Stimulated activated CD4-positive, alpha-beta T cell treated with anti-CD3 and anti-CD28 coated beads, Interleukin-2, amount 100 ng/mL, for 4 hours (primary cell): ENCODE results near the gene ZNHIT2.
A peak's percentile ranks its signal among the peaks of the same experiment; 100 is the strongest.

Experiments
- DNase-seq: peaks from one replicate; pipeline ENCODE4 v3.0.0-alpha.2; 2020; ENCODE audit warnings: low read depth

ZNHIT2 gene

GRCh38 chr11:65103476-65103875 is 14.0 kb downstream of the ZNHIT2 start:
- DNase-seq = no peak

DNA sequence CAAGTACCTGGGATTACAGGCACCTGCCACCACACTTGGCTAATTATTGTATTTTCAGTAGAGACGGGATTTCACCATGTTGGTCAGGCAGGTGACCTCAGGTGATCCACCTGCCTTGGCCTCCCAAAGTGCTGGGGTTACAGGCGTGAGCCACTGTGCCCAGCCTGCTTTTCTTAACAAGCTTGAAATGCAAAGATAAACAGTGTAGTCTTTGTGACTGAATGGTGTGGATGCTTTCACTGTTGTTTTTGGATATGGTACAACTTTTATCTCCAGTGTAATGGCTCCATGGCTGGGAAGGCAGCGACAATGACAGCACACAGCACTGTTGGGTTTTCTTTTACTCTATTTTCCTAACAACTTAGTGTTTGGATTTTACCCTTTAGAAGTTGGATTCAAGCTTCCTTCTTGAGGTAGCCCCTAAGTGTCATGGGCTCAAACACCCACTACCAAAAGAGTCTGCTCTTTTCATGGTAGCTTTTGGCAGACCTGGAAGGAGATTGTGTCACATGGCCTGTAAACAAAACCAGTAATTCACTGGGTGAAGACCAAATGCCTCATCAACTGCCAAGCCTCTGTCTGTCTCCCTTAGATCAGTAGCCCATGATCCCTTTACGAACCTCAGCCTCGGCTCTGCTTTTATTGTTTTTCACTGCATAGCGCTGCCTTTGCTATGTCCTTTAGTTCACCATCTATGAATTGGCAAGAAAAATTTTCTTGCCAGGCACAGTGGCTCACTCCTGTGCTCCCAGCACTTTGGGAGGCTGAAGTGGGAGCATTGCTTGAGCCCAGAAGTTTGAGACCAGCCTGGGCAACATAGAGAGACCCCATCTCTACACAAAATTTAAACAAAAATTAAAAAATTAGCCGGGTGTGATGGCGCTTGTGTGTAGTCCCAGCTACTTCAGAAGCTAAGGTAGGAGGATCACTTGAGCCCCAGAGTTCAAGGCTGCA is 15.1 kb downstream of the ZNHIT2 start:
- no peak for DNase-seq

DNA sequence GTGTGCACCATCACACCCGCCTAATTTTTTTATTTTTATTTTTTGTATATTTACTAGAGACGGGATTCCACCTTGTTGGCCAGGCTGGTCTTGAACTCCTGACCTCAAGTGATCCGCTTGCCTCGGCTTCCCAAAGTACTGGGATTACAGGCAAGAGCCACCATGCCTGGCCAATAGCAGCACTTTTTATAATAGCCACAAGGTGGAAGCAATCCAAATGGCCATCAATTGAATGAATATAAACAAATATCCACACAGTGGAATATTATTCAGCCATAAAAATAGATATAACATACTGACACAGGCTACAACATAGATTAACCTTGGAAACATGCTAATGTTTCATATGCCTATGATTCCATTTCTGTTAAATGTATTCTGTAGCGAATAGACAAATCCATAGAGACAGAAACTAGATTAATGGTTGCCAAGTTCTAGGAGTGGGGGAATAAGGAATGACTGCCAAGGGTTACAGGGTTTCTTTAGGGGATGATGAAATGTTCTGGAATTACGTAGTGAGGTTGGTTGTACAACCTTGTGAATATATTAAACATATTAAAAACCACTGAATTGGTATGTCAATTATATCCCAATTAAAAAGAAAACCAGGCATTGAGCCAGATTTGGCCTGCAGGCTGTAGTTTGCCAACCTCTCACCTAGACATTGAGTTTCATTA is 16.7 kb downstream of the ZNHIT2 start:
- DNase-seq = no peak

DNA sequence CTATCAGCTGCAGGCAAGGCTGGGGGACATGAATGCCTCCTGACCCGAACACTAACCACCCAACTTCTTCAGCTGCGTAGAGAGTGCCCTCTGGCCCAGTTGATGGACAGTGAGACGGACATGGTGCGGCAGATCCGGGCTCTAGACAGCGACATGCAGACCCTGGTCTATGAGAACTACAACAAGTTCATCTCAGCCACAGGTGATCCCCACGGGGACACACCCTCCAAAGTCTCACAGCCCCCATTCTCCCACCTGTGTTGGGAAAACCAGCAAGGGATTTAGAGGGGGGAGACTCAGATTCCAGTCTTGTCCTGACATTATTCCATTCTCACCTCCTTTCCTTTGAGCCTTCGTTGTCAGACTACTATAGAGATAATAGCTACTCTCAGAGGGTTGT is 20.6 kb downstream of the ZNHIT2 start:
- no peak for DNase-seq

GRCh38 chr11:65095974-65096806 is 21.3 kb downstream of the ZNHIT2 start, which contains the start of gene VPS51:
Gene VPS51 (plus strand): TSS chr11:65096214. CDS start chr11:65096251, 37 bp downstream.
- peak; percentile 78 for DNase-seq

- no peak for DNase-seq
These were observed 22.1 kb downstream of the ZNHIT2 start for GRCh38 chr11:65095427-65095826.

GRCh38 chr11:65090628-65091027 is 26.9 kb downstream of the ZNHIT2 start:
- DNase-seq = no peak

GRCh38 chr11:65089621-65090020 is 27.9 kb downstream of the ZNHIT2 start:
- DNase-seq = no peak

- DNase-seq = no peak
These were observed 29.7 kb downstream of the ZNHIT2 start for GRCh38 chr11:65087827-65088226.

DNA sequence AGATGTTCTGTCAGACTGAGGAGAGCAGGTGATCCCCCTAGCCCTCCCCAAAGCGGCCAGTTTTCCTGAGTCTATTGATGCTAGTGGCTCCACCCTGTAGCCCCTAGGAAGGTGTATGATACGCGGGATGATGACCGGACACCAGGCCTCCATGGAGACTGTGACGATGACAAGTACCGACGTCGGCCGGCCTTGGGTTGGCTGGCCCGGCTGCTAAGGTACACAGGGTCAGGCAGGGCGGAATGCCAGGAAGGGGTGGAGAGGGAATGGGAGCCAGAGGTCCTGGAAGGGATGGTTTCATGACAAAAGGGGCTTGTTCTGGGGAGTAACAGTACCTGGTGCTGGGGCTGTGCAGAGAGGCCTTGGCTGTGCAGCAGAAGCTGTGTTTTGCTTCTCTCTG is 30.3 kb downstream of the ZNHIT2 start:
- DNase-seq = no peak

- DNase-seq = no peak
These were observed 30.7 kb downstream of the ZNHIT2 start for GRCh38 chr11:65086809-65087208.

GRCh38 chr11:65085446-65085845 is 32.1 kb downstream of the ZNHIT2 start:
- no peak for DNase-seq

- DNase-seq = no peak
These were observed 32.7 kb downstream of the ZNHIT2 start for GRCh38 chr11:65084598-65085375.

- DNase-seq = peak; percentile 93
These were observed 33.5 kb downstream of the ZNHIT2 start, which contains the start of the genes CDCA5 and ZFPL1 for GRCh38 chr11:65083834-65084597. Gene CDCA5 (minus strand): TSS chr11:65084040. CDS start chr11:65083978, 62 bp downstream. Gene ZFPL1 (plus strand): TSS chr11:65084222. CDS start chr11:65084699, 477 bp downstream.

GRCh38 chr11:65083134-65083833 is 34.2 kb downstream of the ZNHIT2 start:
- DNase-seq = no peak

DNA sequence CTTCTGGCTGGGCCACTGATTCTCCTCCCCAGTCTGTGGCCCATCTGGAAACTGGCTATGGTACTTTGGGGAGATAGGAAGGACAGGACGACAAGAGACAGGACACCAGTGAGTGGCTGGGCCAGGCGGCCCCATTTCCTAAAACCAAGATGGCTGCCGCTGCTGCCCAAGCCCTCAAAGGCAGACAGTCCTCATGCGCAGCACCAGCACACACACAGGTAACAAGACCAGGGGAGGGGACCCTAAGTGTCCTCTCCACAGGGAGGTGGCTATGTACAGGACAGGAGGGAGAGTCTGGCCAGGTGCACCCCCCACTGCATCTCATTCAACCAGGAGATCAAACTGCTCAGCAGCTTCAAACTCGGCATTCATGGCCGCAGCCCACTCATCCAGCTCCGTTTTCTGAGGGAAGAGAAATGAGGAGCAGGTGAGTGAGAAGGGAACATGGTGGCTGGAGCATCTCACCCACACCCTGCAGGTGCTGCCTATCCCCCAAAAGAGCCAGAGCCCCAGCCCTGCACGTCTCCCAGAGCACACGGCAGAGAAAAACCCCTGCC is 38.6 kb downstream of the ZNHIT2 start:
- DNase-seq = no peak

DNA sequence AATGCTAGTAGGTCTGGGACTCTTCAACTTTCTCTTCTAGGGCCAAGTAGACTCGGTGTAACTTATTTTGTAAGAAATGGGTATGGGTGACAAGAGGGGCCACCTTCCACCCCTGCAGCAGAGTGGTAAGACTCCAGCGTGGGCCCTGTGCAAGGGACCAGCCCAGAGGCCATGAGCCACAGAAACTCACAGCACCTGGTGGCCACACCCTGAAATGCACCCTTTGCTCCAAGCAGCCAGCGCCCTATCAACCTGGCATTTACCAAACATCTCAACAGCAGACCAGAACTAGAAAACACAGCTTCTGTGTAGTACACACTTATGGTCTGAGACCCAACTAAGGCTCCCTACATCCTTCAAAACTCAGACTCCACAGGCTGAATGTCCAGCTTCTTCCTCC is 39.4 kb downstream of the ZNHIT2 start:
- DNase-seq = peak; percentile 55

GRCh38 chr11:65077451-65077850 is 40.0 kb downstream of the ZNHIT2 start:
- DNase-seq = no peak

GRCh38 chr11:65072631-65072966 is 44.9 kb downstream of the ZNHIT2 start:
- no peak for DNase-seq
